Endodermal cell (in vitro differentiated cells): Measurements from ENCODE around the gene GPHN. TPM values are rescaled to one million over a fixed set of nuclear protein-coding genes. Genes with fewer than 3 reads are reported as not detected.

Source experiments
- DNase-seq: peaks from one replicate; pipeline ENCODE4 v3.0.0-alpha.2; 2017
- H3K27ac ChIP-seq: 2 replicates; pipeline ENCODE4 v1.5.1; 2013; ENCODE audit warnings: mild to moderate bottlenecking, low read depth, low read length, moderate library complexity
- H3K27me3 ChIP-seq: 2 replicates; pipeline ENCODE4 v1.6.1; 2013; ENCODE audit warnings: mild to moderate bottlenecking, low read length, moderate library complexity; ENCODE audit not compliant: insufficient read depth, control insufficient read depth, poor library complexity, severe bottlenecking
- H3K36me3 ChIP-seq: 2 replicates; pipeline ENCODE4 v1.7.0; 2013; ENCODE audit warnings: mild to moderate bottlenecking, low read length, moderate library complexity; ENCODE audit not compliant: control insufficient read depth, insufficient read depth
- H3K4me1 ChIP-seq: one replicate; pipeline ENCODE4 v1.7.0; 2013; ENCODE audit warnings: low read length; ENCODE audit not compliant: control insufficient read depth, insufficient read depth
- H3K4me3 ChIP-seq: 2 replicates; pipeline ENCODE4 v1.5.1; 2013; ENCODE audit warnings: mild to moderate bottlenecking, low read length, moderate library complexity
- H3K9ac ChIP-seq: 2 replicates; pipeline ENCODE4 v1.6.1; 2013; ENCODE audit warnings: mild to moderate bottlenecking, low read length, moderate library complexity; ENCODE audit not compliant: poor library complexity, severe bottlenecking; ENCODE audit errors: extremely low read depth
- H3K9me3 ChIP-seq: 2 replicates; pipeline ENCODE4 v1.6.1; 2013; ENCODE audit warnings: mild to moderate bottlenecking, low read length, moderate library complexity; ENCODE audit not compliant: control insufficient read depth
- H3K27ac Mint-ChIP-seq: 2 replicates; pipeline ENCODE4 v1.8.0; 2020; ENCODE audit warnings: mixed read lengths
- H3K27me3 Mint-ChIP-seq: 2 replicates; pipeline ENCODE4 v1.8.0; 2021; ENCODE audit warnings: mild to moderate bottlenecking, mixed read lengths; ENCODE audit not compliant: insufficient read depth
- H3K36me3 Mint-ChIP-seq: 2 replicates; pipeline ENCODE4 v1.8.0; 2020; ENCODE audit warnings: low read depth, mixed read lengths
- H3K4me1 Mint-ChIP-seq: 2 replicates; pipeline ENCODE4 v1.8.0; 2020; ENCODE audit warnings: mixed read lengths
- H3K4me3 Mint-ChIP-seq: 2 replicates; pipeline ENCODE4 v1.8.0; 2020; ENCODE audit warnings: mild to moderate bottlenecking, moderate library complexity, mixed read lengths
- H3K9me3 Mint-ChIP-seq: 2 replicates; pipeline ENCODE4 v1.8.0; 2020; ENCODE audit warnings: mild to moderate bottlenecking, mixed read lengths
- CTCF ChIP-seq: fragments of 200-600 bp; sonication (generic); conservative IDR thresholded peaks from 2 replicates; pipeline ENCODE4 v1.5.0; 2021; ENCODE audit warnings: antibody characterized with exemption, mild to moderate bottlenecking
- WGBS, 2 experiments: methylation state at CpG; one replicate each; pipeline versions ENCODE4 v1.1.5 to v1.1.7; 2013; ENCODE audit warnings: missing lambda C conversion rate in 2 of 2, mixed read lengths in 1 of 2; ENCODE audit not compliant: insufficient coverage in 1 of 2, insufficient read length in 1 of 2; 5-methylcytosine and 5-hydroxymethylcytosine counted together
- total RNA-seq, 2 donors: library from RNA; stranded (reverse); fragmentation: NEBNext Ultra II Directional in 1 of 2; extraction: Animal tissue kit (Norgen Biotek cat#: 25700) in 1 of 2; gene quantifications; 2 replicates in 1 of 2; 3 replicates in 1 of 2; pipeline ENCODE4 v1.2.1, GENCODE V29; 2021

Gene GPHN
- total RNA-seq, 2 donors from 2014 or later: 12.4 to 15.0 TPM

DNA sequence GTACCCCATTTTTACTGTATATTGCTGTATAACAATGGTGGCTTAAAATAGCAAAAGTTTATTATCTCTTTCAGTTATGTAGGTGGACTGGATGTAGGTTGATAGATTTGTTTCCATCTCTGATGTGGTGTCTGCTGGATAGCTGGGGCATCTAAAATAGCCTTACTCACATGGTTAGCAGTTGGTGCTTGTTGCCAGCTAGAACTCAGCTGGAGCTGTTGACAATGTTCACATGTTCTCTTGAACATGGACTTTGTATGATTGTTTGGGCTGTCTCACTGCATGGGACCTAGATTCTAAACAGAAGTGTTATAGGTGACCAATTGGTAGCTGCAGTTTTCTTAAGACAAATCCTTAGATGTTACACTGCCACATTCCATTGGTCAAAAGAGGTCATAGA lies 126.9 kb downstream of the GPHN start:
- no peak overlapping the region for H3K4me3 ChIP-seq
- H3K4me1 ChIP-seq: peaks cover 7% of the 10 kb centered on the region
- DNase-seq: no peak
- Mint-ChIP-seq H3K4me3 (no peak overlapping the region), H3K27ac (no peak overlapping the region), H3K36me3 (no peaks in the 10 kb centered on the region), H3K27me3 (no peaks in the 10 kb centered on the region), H3K9me3 (no peaks in the 10 kb centered on the region), H3K4me1 (peaks cover 15% of the 10 kb centered on the region)
- H3K27me3 ChIP-seq: no peaks in the 10 kb centered on the region
- H3K36me3 ChIP-seq: no peaks in the 10 kb centered on the region
- no peaks in the 10 kb centered on the region for H3K9me3 ChIP-seq
- no peak for TF ChIP-seq CTCF
- H3K27ac ChIP-seq: no peak overlapping the region
- H3K9ac ChIP-seq: no peak overlapping the region

- TF ChIP-seq CTCF: no peak
- Histone ChIP-seq H3K9me3 (no peaks in the 10 kb centered on the region), H3K27me3 (no peaks in the 10 kb centered on the region), H3K9ac (no peak overlapping the region), H3K4me3 (no peak overlapping the region), H3K4me1 (peaks cover 7% of the 10 kb centered on the region), H3K36me3 (no peaks in the 10 kb centered on the region), H3K27ac (no peak overlapping the region)
- H3K4me1 Mint-ChIP-seq: peaks cover 12% of the 10 kb centered on the region
- no peaks in the 10 kb centered on the region for H3K27me3 Mint-ChIP-seq
- H3K9me3 Mint-ChIP-seq: no peaks in the 10 kb centered on the region
- no peak for DNase-seq
- 100% methylated on average over 2 of the region's 2 CpGs; no CpG with 5 or more reads in 1 of the 2 experiments for WGBS, 2 experiments
- no peak overlapping the region for H3K27ac Mint-ChIP-seq
- H3K36me3 Mint-ChIP-seq: no peaks in the 10 kb centered on the region
- no peak overlapping the region for H3K4me3 Mint-ChIP-seq
These were observed 127.5 kb downstream of the GPHN start for GRCh38 chr14:66635435-66635834.

GRCh38 chr14:66636240-66636639 lies 128.3 kb downstream of the GPHN start:
- no peaks in the 10 kb centered on the region for H3K9me3 ChIP-seq
- H3K4me1 ChIP-seq: peaks cover 7% of the 10 kb centered on the region
- no peaks in the 10 kb centered on the region for H3K27me3 Mint-ChIP-seq
- no peak overlapping the region for H3K27ac Mint-ChIP-seq
- no peak overlapping the region for H3K4me3 Mint-ChIP-seq
- DNase-seq: no peak
- no peaks in the 10 kb centered on the region for H3K9me3 Mint-ChIP-seq
- no peak for TF ChIP-seq CTCF
- no peaks in the 10 kb centered on the region for H3K27me3 ChIP-seq
- H3K27ac ChIP-seq: no peak overlapping the region
- peaks cover 12% of the 10 kb centered on the region for H3K4me1 Mint-ChIP-seq
- H3K9ac ChIP-seq: no peak overlapping the region
- H3K4me3 ChIP-seq: no peak overlapping the region
- H3K36me3 ChIP-seq: no peaks in the 10 kb centered on the region
- no peaks in the 10 kb centered on the region for H3K36me3 Mint-ChIP-seq
